ENCODE data around the gene ZNF784. TPM values are rescaled to one million over a fixed set of nuclear protein-coding genes. Genes with fewer than 3 reads are reported as not detected.
A peak's percentile ranks its signal among the peaks of the same experiment; 100 is the strongest.

Gene ZNF784
- total and polyA plus RNA-seq, 9 of the 15 experiments (the other 6 are each of a cell fraction or from before 2014, with no cell fraction given), result 0.14 to 6.1 (median 2.1) TPM

GRCh38 chr19:55654868-55655647 lies 30.7 kb upstream of the ZNF784 start, which contains the start of gene U2AF2 (continued):
- TF ChIP-seq ZNF318 (IDR thresholded peaks at IDR 0.05; ENCODE audit: borderline replicate concordance in 1 of 2, low read depth in 1 of 2) (no peak), L3MBTL2 (IDR thresholded peaks at IDR 0.05) (peak; percentile 96), TEAD1 (CRISPR knock-in tag; IDR thresholded peaks at IDR 0.05) (peak in 1 of 2 experiments; percentile 70; a peak in 2 of 4 replicates), HNRNPLL (IDR thresholded peaks at IDR 0.05; ENCODE audit: low read depth, low read length, poor library complexity, severe bottlenecking) (peak; percentile 14), U2AF1 (optimal IDR thresholded peaks at IDR 0.05; ENCODE audit: low read depth, low read length) (peak; percentile 85), E2F8 (IDR thresholded peaks at IDR 0.05; ENCODE audit: low read depth, partially characterized antibody) (peak; percentile 83), ATF7 (IDR thresholded peaks at IDR 0.05) (peak; percentile 78), SIN3A (IDR thresholded peaks at IDR 0.05; ENCODE audit: borderline replicate concordance in 2 of 2, control insufficient read depth in 1 of 2, low read depth in 2 of 2, low read length in 2 of 2) (peak; percentile 86 to 89; a peak in 3 of 4 replicates), RBM22 (IDR thresholded peaks at IDR 0.05; ENCODE audit: low read depth, low read length, poor library complexity, severe bottlenecking) (peak; percentile 81), RBM39 (optimal IDR thresholded peaks at IDR 0.05; ENCODE audit: low read depth, low read length) (no peak), ZNF780A (CRISPR knock-in tag; IDR thresholded peaks at IDR 0.05) (0 out of 2 replicates have a peak, but pooled peaks have one; percentile 13), ARID3B (CRISPR knock-in tag; IDR thresholded peaks at IDR 0.05; ENCODE audit: borderline replicate concordance) (no peak), ATF1 (CRISPR knock-in tag; IDR thresholded peaks at IDR 0.05) (no peak), ATF1 (tag; IDR thresholded peaks at IDR 0.05) (peak; percentile 89)

Data from K562 (cell line).